Activated T-cell treated with anti-CD3 and anti-CD28 coated beads, Interleukin-2, amount 50 U/mL, for 1 hour (primary cell): ENCODE measurements around the gene AP3D1.

ENCODE experiments used
- DNase-seq: peaks from one replicate; pipeline ENCODE4 v3.0.0-alpha.2; 2020

AP3D1 gene

DNA sequence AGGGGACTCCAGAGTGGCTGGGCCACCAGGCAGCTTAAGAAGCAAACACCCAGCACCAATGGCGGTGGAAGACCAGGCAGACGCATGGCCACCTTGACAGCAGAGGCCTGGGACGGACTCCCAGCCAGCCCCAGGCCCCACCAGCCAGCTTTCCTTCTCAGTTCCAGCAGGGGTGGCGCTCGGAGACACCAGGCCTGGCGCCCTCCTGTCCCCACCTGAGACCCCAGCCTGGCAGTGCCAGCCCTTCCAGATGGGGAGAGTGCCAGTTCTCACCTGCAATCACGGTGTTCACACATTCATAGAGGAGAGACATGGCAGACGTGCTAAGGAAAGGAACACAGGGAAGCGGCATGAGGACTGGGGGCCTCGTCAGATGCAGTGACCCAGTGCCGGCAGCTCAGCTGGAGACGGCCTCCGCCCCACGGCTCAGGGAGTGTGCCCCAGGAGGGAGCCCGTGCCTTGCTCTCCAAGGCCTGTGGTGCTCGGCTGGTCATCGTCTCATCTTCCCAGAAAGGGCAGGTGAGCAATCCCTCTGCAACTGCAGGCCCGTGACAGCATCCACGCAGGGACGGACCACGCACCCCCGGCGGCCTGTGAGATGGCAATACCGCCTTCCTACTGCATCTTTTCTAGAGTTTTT lies 24.4 kb downstream of the AP3D1 start:
- DNase-seq: no peak

GRCh38 chr19:2123682-2124387 lies 27.5 kb downstream of the AP3D1 start:
- DNase-seq: peak; percentile 36

GRCh38 chr19:2122982-2123381 lies 28.4 kb downstream of the AP3D1 start:
- no peak for DNase-seq

GRCh38 chr19:2122251-2122650 lies 29.1 kb downstream of the AP3D1 start:
- DNase-seq: no peak

- DNase-seq: no peak
These were observed 29.8 kb downstream of the AP3D1 start for GRCh38 chr19:2121416-2122051.

- DNase-seq: no peak
These were observed 30.5 kb downstream of the AP3D1 start for GRCh38 chr19:2120821-2121220.

DNA sequence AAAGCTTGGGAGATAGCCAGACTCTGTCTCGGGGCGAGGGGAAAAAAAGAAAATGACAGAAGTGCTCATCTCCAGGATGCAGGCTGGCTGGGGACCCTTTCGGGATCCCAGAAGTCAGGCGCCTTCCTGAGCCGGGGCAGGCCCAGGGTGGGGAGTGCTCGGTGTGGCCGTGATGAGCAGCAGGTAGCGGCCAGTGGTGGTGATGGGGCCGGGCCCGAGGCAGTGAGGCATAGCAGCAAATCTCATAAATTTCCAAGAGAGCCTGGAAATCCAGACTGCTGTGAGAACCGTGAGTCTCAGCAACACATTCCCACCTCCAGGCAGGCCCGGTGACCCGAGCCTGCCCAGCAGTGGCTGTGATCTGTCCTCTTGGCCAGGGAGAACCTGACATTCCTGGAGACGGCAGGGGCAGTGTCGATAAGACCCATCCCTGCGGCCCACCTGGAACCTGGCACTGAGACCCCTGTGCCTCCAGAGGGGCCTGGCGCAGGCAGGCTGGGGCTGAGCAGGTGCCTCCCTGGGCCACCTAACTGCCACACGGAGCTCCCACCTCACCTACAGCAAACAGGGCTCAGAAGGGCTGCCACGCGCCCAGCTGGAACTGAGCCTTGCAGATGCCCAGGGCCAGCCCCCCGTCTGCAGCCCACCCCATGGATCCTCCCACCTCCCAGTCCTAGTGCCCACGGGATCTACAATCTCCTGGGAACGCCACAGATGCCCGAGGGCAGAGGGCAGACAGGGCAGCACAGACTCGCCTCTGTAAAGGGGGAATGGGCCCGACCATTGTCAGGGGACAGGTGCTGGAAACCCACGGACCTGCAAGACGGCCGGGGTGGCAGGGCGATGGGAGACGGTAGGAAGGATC lies 31.2 kb downstream of the AP3D1 start:
- DNase-seq: no peak

DNA sequence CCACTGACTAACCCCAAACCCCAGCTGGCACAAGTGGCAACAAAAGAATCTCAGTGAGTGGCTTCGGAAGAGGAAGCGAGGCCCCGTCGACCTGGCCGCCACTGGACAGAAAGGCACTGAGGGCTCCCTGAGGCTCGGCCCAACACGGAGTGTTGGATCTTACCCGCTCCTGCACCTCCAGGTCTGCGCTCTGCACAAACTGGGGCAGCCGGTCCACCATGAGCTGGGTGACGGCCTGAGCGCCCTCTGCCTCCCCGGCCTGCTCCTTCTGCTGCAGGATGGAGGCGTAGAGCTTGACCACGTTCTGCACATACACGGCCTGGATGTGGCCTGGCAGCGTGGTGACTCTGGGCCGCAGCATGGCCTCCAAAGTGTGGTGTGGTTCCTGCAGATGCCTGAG lies 32.9 kb downstream of the AP3D1 start:
- no peak for DNase-seq

DNA sequence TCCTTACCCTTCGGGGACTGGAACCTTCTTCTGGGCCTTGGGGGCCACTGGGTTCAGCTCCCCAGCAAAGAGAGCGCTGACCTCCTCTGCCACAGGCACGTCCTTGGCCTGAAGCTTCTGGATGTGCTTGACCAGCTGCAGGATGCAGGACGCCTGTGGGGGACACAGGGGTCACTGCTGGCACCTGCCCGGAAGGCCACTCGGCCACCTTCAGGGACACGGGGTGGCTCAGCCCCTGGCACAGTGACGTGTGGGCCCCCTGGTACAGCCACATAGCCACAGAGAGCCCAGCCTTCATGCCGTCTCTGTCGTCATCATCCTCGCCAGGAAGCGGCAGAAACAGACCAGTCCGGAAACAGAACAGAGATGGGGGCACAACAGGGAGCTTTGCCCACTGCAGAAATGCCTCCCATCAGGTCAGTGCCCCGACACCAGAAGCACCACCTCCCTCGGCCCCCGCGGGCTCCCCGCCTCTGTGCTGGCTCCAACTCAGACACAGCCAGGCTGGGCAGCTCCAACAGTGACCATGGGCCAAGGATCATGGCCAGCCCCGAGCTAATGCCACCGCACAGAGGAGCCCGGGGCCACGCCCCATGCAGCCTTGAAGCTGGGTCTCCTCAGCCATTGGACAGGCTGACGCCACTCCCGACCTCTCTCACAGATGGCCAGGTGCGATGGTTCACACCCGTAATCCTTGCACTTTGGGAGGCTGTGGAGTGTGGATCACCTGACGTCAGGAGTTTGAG lies 34.0 kb downstream of the AP3D1 start:
- DNase-seq: no peak

GRCh38 chr19:2116507-2116906 lies 34.9 kb downstream of the AP3D1 start:
- no peak for DNase-seq

- no peak for DNase-seq
These were observed 35.4 kb downstream of the AP3D1 start for GRCh38 chr19:2115911-2116426.

DNA sequence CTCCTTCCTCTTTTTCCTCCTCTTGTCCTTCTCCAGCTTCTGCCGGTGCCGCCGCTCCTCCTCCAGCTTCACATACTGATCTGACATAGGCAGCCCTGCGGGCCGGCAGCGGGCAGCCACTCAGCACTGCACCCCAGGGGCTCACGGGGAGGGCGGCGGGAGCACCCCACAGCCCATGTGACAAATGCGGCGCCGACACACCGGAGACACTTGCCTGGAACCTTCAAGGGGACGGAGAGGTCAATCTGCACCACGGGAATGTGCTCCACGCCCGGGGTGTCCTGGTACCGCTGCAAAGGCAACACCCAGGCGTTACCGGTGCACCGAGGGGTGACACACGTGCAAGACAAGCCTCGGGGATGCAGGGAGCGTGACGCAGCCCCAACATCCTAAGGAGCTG lies 36.0 kb downstream of the AP3D1 start:
- no peak for DNase-seq

DNA sequence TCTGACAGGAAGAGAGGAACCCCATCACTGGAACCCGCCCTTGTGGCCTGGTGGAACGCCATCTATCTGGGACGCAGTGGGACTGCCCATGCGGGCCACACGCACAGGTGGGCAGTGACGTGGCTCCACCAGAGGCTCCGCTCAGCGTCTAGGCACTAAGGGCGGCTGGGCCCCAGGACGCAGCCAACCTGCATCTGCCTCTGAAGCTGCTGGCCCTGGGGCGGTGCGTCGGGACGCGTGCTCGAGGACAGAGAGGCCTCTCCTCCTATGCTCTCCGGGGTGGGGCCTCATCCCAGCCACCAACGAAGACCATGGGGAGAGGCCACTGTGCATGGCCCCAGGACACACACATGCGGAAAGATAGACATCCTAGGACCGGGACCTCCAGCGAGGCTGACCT lies 36.5 kb downstream of the AP3D1 start:
- DNase-seq: no peak

DNA sequence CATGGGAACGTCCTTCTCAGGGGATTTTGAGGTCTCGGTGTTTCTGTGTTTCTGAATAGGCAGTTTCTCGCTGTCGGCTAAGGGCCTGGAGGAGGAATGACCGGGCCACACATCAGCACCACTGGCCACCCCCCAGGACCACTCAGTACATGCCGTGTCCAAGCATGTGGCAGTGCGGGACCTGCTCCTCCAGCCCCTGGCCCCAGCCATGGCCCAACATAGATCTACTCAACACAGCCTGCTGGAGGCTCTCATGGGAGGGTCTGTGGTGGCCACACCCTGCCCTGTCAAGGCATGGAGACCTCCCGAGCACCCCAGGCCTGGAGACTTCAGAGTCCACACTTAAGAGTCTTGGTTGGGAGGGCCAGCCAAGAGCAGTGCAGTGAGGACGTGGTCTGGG lies 37.1 kb downstream of the AP3D1 start:
- DNase-seq: no peak

DNA sequence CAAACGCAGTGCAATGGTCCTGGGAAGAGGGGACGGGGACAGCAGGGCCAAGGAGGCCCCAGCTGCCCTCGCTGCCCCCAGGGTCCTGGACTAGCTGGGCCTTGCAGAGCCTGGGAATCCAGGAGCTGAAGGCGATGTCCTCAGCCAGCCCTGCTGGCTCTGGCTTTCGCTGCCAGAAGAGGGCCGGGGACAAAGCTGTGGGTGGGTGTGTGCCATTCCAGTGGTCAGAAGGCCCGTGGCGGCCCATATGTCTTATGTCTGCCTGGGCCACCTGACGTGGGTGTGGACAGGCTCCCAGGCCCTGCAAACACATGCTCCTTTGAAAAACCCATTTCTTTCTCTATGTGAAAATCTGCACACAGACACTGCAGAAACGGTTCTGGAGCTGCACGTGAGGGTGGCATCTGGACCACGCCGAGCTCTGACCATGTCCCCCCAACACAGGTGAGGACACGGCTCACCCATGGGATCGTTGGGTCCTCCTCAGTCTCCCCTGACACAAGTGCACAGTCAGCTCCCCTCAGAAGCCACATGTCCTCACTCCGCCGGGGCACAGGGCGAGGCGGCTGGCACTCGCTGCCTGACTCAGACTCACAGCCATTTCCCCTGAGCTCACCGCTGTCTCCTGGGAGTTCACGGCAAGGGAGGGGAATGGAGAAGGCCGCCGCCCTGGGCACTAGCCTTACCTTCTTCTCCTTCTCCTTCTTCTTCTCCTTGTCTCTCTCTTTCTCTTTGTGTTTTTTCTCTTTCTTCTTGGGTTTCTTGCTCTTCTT lies 37.7 kb downstream of the AP3D1 start:
- DNase-seq: no peak

DNA sequence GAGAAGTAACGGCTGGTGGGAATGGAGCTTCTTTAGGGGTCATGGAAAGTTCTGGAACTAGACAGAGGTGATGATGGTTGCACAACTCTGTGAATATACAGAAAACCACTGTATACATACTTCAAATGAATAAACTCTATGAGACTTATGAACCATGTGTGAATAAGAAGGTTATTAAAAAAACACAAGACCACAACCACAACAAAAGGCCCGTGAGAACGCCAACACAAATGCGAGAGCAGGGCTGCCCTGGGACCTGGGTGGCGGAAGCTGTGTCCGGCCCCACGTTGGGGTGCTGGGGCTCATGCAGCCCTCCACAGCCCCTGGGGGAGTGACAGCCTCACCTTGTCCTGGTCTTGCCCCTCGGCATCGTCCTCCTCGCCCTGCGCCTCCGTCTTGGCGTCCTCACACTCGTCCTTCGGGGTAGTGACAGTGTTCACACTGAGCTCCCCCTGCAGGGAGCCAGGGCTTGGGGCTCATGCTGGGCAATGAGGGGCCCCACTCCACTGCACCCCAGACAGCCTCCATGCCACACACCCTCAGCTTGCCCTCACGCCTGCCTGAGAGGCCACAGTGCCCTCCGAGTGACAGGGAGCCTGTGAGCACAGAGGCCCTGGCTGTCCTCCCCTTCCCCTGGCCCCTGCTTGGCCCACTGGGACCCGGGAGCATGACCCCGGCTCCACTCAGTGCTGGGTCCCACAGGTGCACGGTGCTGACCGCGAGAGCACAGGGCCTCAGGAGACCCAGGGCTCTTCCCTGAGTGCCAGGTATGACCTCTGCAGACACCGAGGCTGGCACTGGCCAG lies 38.6 kb downstream of the AP3D1 start:
- no peak for DNase-seq

DNA sequence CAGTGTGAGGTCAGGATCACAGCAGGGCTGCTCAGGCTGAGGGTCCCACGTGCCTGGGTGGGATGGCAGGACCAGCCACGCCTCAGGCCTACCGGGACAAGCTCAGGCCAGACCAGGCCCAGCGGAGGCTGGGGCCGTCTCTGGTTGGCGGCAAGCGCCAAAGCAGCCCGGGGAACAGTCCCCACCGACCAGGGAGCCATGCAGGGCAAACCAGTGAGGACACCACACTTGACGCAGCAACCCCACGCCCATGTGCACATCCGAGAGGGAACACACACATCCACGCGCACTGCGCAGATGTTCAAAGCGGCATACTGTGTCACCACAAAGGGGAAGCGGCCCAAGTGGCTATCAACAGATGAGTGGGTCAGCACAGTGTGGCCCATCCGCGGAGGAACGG lies 39.5 kb downstream of the AP3D1 start:
- DNase-seq: no peak

DNA sequence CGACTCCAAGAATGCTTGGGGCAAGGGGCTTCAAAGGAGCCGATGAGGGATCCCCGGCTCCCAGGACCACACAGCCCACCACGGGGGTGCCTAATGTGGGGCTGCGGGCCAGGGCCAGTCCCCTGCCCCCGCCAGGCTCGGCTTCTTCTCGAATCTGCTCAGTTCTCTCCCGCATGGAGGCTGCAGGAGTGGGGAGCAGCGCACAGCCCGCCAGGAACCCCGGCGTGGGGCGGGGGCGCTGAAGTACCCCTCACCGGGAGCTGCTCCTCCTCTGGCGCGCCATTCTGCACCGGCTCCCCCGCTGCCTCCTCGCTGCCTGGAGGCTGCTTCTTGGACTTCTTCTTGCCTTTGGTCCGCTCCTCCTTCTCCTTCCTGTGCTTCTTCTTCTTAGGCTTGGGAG lies 39.9 kb downstream of the AP3D1 start:
- no peak for DNase-seq

- DNase-seq: peak; percentile 35
These were observed 40.5 kb downstream of the AP3D1 start for GRCh38 chr19:2110822-2111221.

DNA sequence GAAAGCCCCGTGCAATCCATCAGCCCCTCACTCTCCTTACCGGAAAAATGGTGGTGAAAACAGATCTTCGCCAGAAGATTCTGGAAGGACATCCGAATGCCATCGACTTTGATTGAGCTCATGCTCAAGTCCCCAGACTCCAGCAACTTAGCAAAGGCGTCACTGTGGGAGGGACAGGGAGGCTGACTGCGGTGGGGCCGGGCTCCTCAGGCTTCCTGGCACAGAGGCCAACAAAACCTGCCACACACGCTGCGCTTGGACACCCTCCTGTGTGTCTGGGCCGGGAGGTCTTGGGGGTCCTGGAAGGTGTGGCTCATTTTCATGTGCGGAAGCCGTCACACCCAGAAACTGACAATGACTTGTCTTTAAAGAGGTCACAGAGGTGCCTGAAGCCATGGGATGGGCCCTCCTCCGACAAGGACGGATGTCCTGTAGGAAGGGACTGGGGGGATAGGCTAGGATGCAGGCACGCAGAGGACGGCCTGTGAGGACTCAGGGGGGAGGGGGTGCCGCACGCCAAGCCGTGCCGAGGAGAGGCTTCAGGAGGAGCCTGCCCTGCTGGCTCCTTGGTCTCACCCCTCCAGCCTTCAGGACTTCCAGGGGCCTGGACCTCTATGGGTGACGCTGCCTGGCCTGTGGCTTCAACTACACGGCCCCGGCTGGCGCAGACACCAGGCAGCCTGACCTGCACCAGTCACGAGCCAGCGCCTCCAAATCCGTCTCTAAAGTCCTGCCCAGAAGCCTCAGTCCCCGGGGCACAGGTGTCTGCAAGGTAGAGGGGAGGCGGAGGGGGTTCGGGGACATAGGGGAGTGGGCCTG lies 42.1 kb downstream of the AP3D1 start:
- no peak for DNase-seq
